ENCODE results near the gene SLC9A9. TPM values are rescaled to one million over a fixed set of nuclear protein-coding genes. Genes with fewer than 3 reads are reported as not detected.

The SLC9A9 gene
- total RNA-seq, 1 donor from 2014 or later, result 4.9 TPM

GRCh38 chr3:143608966-143609365 is 239.3 kb downstream of the SLC9A9 start:
- no peaks in the 10 kb centered on the region for H3K9me3 ChIP-seq (replicated peaks)
- H3K27ac ChIP-seq (replicated peaks), result no peak overlapping the region
- DNase-seq, result no peak
- no peaks in the 10 kb centered on the region for H3K36me3 ChIP-seq
- intact Hi-C loops (cut with micrococcal nuclease), result no loop called here
- H3K27me3 ChIP-seq (ENCODE audit: low read depth), result no peaks in the 10 kb centered on the region
- H3K4me1 ChIP-seq, result no peaks in the 10 kb centered on the region
- TF ChIP-seq, protein P1, sequence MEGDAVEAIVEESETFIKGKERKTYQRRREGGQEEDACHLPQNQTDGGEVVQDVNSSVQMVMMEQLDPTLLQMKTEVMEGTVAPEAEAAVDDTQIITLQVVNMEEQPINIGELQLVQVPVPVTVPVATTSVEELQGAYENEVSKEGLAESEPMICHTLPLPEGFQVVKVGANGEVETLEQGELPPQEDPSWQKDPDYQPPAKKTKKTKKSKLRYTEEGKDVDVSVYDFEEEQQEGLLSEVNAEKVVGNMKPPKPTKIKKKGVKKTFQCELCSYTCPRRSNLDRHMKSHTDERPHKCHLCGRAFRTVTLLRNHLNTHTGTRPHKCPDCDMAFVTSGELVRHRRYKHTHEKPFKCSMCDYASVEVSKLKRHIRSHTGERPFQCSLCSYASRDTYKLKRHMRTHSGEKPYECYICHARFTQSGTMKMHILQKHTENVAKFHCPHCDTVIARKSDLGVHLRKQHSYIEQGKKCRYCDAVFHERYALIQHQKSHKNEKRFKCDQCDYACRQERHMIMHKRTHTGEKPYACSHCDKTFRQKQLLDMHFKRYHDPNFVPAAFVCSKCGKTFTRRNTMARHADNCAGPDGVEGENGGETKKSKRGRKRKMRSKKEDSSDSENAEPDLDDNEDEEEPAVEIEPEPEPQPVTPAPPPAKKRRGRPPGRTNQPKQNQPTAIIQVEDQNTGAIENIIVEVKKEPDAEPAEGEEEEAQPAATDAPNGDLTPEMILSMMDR (IDR thresholded peaks at IDR 0.05; ENCODE audit: borderline replicate concordance), result no peak
- no peak overlapping the region for H3K4me3 ChIP-seq

DNA sequence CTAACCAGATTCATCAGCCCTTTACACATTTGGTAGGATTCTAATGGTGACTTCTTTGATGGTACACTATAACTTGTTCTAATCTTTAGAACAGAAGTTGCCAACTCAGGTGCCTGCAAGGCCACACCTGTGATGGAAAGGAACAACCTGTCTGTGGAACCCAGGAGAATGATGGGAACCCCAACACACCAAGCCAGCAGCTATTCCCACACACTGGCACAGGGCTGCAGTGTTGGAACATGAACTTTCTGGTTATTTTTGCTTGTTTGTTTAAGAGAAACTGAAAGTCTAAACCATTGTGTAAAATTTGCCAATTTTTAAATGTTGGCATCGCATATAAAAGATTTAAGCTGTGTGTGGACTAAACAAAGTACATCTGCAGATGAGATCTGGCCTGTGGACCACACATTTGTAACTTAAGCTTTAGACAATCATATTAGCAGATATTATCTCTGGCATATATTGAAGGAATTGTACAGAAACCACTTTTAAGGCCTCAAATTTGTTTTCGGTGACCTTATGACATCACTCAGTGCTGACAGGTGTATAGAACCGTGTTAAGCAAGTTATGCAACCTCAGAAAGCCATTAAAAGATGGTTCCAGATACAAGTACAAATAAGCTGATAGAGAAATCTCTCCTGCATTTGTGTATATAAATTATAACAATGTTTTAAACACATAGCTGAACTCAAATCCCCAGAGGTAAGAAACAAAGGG is 242.9 kb downstream of the SLC9A9 start:
- Histone ChIP-seq H3K4me3 (no peak overlapping the region), H3K27ac (replicated peaks) (no peak overlapping the region), H3K4me1 (peaks cover 13% of the 10 kb centered on the region), H3K36me3 (no peaks in the 10 kb centered on the region), H3K27me3 (ENCODE audit: low read depth) (no peaks in the 10 kb centered on the region), H3K9me3 (replicated peaks) (no peaks in the 10 kb centered on the region)
- intact Hi-C loops (cut with micrococcal nuclease), result no loop called here
- TF ChIP-seq, protein P1 (IDR thresholded peaks at IDR 0.05; ENCODE audit: borderline replicate concordance), result no peak
- DNase-seq, result no peak

GRCh38 chr3:143604402-143605185 is 243.7 kb downstream of the SLC9A9 start:
- H3K4me3 ChIP-seq, result no peak overlapping the region
- H3K4me1 ChIP-seq, result peaks cover 13% of the 10 kb centered on the region
- TF ChIP-seq, protein P1 (IDR thresholded peaks at IDR 0.05; ENCODE audit: borderline replicate concordance), result no peak
- DNase-seq, result no peak
- H3K27ac ChIP-seq (replicated peaks), result no peak overlapping the region
- H3K36me3 ChIP-seq, result no peaks in the 10 kb centered on the region
- intact Hi-C loops (cut with micrococcal nuclease), result no loop called here
- H3K9me3 ChIP-seq (replicated peaks), result no peaks in the 10 kb centered on the region
- no peaks in the 10 kb centered on the region for H3K27me3 ChIP-seq (ENCODE audit: low read depth)

DNA sequence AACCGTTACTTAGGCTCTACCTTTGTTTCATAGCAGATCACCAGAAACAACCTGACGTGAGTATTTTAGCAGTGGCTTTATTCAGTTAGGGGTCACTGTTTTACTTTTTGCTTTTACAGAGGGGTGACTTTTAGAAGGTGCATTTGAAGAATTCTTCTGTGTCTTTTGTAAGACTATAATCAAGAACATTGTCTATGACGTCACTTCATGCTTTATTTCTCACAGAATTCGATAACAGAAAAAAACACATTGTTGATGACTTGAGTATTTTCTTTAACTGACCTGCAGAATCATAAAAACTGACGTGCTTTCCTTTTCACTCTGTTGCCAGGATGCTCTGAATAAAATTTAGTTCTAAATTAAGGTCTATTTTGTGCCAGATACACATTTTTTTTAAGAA is 244.5 kb downstream of the SLC9A9 start:
- H3K36me3 ChIP-seq, result no peaks in the 10 kb centered on the region
- H3K27ac ChIP-seq (replicated peaks), result no peak overlapping the region
- no peak for DNase-seq
- intact Hi-C loops (cut with micrococcal nuclease), result no loop called here
- H3K4me3 ChIP-seq, result no peak overlapping the region
- no peaks in the 10 kb centered on the region for H3K27me3 ChIP-seq (ENCODE audit: low read depth)
- H3K9me3 ChIP-seq (replicated peaks), result no peaks in the 10 kb centered on the region
- TF ChIP-seq, protein P1 (IDR thresholded peaks at IDR 0.05; ENCODE audit: borderline replicate concordance), result no peak
- H3K4me1 ChIP-seq, result peaks cover 13% of the 10 kb centered on the region

DNA sequence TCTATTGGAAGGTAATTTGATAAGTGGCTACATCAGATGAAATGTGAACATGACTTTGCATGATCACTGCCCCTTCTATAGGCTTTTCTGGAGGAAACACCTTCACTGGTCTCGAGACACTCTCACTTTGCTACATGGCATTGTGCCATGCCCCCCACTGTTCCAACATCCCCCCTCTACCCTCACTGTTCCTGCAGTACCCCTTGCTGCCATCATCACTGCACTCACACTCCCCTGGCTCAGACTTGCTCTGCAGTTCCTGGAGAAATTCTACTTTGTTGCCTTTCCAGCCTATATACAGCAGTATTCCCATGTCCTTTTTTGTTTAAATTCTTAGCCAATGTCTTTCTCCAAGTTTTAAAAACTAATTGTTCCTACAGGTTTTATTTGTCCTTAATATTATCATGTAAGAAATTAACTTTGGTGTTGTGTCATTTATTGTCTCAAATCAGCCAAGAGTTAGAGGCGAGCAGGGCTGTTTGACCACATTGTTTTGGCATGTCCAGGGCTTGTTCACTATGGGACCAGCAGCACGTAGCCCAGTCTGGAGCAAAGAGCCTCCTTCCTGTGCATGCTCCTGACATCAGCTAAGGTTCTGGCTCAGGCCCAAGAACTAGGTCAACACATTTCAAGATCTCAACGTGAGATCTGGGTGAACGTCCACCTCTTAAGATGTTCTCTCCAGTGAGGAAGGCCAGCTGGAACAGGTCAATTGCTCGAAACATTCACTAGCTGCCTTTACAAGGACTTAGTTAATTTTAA is 246.4 kb downstream of the SLC9A9 start:
- no peaks in the 10 kb centered on the region for H3K9me3 ChIP-seq (replicated peaks)
- peak; percentile 28 for DNase-seq
- peaks cover 13% of the 10 kb centered on the region for H3K4me1 ChIP-seq
- H3K4me3 ChIP-seq, result no peak overlapping the region
- intact Hi-C loops (cut with micrococcal nuclease), result no loop called here
- no peaks in the 10 kb centered on the region for H3K27me3 ChIP-seq (ENCODE audit: low read depth)
- TF ChIP-seq, protein P1 (IDR thresholded peaks at IDR 0.05; ENCODE audit: borderline replicate concordance), result no peak
- no peaks in the 10 kb centered on the region for H3K36me3 ChIP-seq
- H3K27ac ChIP-seq (replicated peaks), result peak overlapping the region; percentile 56

All from left ventricle myocardium inferior (tissue), 1 donor.